Fibroblast of skin of scalp (primary cell): ENCODE results near the gene LARP7. TPM values are rescaled to one million over a fixed set of nuclear protein-coding genes. Genes with fewer than 3 reads are reported as not detected.
"Not testable (repeated sequence)": the region's sequence is repeated elsewhere in the genome, so short reads cannot be mapped to it uniquely, and the experiment has no call there.

Experiments used
- DNase-seq: peaks from one replicate; pipeline ENCODE4 v3.0.0-alpha.2; 2013
- polyA plus RNA-seq, 2 experiments: library from polyadenylated mRNA; unstranded; fragments of 120-200 nt; gene quantifications; one replicate each; pipeline ENCODE4 v1.2.1, GENCODE V29; 2013; ENCODE audit not compliant: insufficient read length in 2 of 2

The LARP7 gene
- polyA plus RNA-seq (2013, experiment 1 of 2; ENCODE audit: insufficient read length) = 30.9 TPM
- polyA plus RNA-seq (2013, experiment 2 of 2; ENCODE audit: insufficient read length) = 39.9 TPM

DNA sequence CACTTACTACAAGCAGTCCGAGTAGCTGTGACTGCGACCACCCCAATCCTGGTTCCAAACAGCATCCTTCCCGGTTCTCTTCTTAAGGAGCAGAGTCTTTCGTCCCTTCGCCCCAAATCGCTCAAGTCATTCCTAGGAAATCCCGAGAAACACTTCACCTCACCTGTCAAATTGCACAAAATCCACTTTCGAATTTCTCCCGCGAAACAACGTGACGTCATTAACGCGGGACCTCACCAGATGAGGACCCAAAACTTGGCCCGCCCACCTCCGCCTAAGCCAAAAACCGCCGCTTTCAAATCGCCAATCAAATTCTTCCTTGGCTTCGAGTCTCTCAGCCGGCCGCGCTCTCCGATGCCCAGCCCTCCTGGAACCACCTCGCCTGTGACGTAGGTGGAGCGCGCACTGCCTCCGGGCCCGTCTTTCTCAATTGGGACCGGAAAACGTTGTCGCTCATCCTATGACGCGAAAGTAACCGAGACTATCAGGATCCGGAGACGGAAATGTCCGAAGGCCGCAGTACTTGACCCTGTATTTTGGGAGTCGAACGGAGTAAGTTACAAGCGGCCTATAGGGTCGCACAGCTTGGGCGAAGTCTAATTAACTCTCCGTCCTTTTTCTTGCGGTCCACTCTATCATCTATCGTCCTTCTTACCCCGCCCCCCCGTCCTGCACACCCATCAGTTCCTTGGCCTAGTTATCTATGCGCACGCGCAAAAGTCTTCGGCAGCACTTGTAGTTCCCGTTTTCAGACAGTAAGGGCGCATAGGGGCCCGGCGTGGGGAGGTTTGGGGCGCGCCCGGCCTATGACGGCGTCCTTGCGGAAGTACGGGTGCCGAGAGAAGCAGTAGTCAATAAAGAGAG is at the start of gene LARP7, which contains the start of gene ZGRF1:
Gene LARP7 (plus strand): TSS at position 456 of the 864 bp plus-strand sequence. CDS start 7,527 bp downstream, outside the sequence.
Gene ZGRF1 (minus strand): TSS at position 222 of the 864 bp plus-strand sequence. CDS start 3,733 bp downstream, outside the sequence.
- peak; percentile 100 for DNase-seq

DNA sequence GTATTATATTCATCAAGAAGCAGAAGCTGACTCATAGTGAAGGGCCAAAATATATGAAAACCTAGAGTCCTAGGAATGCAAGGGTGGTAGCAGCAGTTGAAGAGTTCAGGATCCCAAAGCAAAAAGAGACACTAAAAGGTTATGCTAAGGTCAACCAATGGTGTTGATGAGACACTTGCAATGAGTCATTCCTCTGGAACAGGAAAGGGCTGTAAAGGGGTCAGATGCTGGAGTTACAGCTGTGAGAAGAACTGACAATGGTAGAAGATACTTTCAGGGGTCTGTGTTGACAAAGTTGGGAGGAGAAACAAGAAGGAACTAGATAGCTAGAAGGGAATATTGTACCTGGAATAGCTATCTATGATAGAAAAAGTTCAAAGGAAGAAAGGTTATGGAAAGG is 47.7 kb upstream of the LARP7 start:
- peak; percentile 31 for DNase-seq

DNA sequence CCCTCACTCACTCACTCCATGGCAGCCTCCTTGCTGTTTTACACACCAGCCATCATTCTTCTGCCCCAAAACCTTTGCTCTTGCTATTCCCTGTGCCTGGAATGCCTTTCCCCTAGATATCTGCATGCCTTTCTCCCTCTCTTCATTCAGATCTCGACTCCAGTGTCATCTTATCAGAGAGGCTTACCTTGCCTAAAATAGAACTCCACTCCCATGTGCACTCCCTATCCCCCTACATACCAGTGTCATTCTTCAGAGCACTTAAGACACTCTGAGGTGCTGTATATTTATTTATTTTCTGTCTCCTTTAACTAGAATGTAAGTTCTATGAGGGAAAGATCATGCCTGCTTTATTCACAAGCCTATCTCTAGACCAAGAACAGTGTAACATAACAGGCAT is 45.4 kb upstream of the LARP7 start:
- no peak for DNase-seq

DNA sequence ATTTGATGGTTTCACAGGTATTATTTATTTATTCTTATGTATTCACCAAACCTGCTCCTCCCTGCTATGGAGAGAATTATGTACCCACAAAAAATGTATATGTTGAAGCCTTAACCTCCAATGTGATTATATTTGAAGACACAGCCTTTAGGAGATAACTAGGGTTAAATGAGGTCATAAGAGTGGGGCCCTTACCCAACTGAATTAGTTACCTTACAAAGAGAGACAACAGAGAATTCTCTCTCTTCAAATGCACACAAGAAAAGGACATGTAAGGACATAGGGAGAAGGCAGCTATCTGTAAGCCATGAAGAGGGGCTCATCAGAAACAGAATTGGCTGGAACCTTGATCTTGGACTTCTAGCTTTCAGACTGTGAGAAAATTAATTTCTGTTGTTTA is 44.2 kb upstream of the LARP7 start:
- DNase-seq = no peak

DNA sequence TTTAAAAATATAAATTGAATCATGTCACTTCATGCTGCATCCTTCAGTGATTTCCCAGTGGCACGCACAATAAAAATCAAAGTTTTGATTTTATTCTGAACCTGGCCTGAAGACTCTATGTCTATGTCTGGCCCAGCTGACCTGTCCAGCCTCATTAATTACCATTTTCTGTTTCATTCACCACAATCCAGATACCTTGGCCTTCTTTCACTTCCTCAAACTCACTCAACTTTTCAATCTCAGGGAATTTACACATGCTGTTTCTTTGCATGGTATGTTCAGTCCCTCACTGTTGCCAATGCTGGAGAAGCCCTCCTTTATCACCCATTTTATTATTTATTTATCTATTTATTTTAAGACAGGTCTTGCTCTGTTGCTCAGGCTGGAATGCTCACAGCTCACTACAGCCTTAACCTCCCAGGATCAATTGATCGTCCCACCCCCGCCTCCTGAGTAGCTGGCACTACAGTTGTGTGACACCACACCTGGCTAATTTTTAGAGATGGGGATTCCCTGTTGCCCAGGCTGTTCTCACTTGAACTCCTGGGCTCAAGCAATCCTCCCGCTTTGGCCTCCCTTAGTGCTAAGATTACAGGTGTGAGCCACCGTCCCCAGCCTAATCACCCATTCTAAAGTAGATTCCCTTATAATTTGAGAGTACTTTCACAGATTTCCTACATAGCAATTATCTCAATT is 43.4 kb upstream of the LARP7 start:
- DNase-seq = no peak

DNA sequence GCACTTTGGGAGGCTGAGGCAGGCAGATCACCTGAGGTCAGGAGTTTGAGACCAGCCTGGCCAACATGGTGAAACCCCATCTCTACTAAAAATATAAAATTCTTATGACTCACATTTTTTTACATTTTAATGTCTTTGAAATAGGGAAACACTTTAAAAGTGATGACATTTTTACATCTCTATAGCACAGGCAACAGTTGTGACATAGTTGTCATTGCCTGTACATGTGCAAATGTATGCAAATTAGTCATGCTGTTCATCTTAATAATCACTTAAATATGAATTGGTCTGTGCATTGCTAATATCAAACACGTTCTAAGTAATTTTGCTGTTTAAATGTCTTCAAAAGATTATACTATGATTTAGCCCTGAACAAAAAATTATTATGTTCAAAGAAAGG is 42.0 kb upstream of the LARP7 start:
- DNase-seq = no peak

DNA sequence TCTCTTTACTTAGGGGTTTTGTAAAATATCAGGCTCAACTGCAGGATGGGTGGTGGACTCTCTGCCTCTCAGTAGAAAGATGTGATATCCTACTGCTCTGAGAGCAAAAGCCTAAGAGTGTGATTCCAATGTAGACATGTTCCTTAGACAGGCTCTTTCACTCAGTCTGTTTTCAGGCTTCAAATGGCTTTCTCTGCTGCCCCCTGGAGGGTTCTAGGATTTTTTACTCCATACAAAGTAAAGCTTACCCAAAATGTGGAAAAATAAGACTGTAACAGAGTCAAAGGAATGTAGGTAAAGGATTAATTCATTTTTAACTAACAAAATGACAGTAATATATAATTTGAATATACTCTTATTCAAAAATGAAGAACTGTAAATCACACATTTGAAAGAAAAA is 32.4 kb upstream of the LARP7 start:
- peak; percentile 59 for DNase-seq

DNA sequence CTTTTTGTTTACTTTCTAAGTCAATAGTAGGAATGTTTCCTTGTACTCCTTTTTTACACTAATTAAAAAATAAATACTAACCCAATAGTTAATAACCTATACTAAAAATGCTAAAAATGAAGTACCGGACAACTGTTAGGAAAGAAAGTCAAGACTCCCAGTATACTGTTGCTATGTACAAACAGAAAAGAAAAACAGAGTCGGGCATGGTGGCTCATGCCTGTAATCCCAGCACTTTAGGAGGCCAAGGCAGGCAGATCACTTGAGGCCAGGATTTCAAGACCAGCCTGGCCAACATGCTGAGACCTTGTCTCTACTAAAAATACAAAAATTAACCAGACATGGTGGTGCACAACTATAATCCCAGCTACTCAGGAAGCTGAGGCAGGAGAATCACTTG is 24.1 kb upstream of the LARP7 start:
- DNase-seq = not testable (repeated sequence)

DNA sequence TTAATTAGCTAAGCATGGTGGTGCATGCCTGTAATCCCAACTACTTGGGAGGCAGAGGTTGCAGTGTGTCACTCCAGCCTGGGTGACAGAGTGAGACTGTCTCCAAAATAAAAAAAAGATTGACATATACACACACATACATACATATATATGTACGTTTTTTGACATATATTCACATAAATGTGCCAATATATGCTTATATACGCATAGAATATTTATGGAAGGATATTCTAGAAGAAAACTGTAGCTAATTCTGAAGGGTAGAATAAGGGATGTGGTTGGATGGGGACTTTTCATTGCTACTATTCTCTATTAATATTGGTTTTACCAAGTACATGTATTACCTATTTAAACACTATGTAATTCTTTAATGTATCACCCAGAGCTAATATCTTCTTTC is 20.0 kb upstream of the LARP7 start:
- DNase-seq = no peak

DNA sequence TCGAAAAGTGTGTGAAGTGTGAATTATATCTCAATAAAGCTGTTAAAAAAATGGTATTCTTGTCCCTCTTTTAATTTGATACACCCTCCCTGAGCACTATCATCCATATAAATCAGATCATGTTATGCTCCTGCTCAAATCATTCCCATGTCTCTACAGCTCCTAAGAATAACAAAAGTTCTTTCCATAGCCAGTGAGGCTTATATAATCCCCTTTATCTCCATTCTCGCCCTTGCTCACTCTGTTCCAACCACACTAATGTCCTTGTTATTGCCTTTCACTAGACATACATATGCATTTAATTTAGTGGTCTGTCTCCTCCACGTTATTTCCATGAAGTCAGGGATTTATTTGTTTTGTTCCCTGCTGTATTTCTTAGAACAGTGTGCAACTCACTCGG is 10.7 kb upstream of the LARP7 start:
- DNase-seq = no peak

DNA sequence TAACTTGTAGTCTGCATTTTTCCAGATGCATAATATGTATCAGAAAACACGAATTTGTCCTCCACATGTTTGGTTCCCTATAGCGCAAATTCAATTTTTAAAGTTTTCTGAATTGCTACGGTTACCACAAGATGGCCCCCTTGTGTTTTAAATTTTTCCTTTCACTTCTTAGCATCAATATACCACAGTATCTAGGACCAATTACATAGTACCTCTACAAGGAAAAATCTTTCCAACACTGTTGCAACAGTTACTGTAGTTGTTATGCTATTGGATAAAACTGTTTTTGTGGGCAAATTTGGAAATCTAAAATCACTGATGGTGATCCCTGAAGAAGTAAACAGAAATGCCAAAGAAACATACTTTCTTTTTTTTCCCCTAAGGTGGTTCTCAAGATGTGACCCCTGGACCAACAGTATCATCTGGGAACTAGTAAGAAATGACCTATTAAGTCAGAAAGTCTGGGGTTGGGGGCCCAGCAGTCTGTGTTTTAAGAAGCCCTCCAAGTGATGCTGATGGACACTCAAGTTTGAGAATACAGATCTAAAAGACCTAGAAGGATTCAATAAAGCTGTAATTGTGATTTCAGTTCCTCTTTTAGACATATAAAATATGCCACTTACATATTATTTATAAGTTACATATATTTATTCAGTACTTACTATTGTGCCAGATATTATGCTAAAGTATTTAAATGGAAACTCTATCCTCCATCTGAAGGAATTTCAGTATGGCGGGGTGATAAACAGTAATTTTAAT is 3.3 kb upstream of the LARP7 start:
- DNase-seq = peak; percentile 38

DNA sequence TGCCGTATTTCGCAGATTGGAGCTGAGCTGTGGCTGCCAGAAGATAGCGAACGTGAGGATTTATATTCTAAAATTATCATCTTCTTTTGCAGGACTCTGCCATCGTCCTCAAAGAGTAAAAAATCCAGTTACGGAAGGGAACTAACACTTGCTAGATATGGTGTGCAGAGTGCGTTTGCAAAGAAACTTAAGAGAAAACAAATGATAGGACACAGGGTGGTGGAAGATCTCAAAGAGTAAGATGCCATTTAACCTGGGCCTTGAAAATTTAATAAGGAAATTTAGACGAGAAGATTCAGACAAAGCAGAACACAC is 566 bp downstream of the LARP7 start:
- DNase-seq = no peak

DNA sequence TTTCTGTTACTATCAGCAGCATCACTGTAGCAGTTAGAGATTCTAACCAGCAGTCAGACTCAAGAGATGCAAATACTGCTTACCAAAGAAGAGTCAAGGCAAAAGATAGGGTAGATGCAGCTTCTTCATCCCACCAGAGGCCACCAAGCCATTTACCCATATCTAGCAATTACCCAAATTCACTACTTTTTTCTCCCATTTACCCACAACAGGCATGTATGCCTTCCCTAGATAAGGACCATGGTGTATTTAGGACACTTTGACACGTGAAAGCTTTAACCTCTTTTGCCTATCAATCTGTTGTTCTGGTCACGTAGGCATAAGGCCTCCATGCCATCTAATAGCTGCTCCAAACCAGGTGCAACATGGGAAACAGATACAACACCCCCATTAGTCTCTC is 5.6 kb downstream of the LARP7 start:
- no peak for DNase-seq

DNA sequence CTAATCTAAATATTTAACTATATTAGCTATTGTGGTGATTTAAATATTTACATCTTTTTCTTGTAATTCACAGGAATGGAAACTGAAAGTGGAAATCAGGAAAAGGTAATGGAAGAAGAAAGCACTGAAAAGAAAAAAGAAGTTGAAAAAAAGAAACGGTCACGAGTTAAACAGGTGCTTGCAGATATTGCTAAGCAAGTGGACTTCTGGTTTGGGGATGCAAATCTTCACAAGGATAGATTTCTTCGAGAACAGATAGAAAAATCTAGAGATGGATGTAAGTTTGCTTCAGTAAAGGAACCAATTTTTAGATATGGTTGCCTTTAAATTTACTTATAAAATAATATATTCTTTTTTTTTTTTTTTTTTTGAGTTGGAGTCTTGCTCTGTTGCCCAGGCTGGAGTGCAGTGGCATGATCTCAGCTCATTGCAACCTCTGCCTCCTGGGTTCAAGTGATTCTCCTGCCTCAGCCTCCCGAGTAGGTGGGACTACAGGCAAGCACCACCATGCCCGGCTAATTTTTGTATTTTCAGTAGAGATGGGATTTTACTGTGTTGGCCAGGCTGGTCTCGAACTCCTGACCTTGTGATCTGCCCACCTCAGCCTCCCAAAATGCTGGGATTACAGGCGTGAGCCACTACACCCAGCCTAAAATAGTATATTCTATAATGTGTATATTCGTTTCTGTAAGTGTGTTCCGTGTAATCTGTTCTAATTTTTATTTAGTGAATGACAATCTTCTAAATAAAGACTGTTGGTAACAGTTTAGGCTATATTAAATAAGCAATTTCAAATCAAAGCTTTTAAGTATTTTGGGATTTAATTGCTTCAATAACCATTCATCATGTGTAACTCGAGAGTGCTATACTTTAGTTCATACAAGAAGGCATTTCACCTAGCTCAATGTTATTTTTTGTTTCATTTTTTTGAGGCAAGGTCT is 7.9 kb downstream of the LARP7 start:
- DNase-seq = not testable (repeated sequence)

DNA sequence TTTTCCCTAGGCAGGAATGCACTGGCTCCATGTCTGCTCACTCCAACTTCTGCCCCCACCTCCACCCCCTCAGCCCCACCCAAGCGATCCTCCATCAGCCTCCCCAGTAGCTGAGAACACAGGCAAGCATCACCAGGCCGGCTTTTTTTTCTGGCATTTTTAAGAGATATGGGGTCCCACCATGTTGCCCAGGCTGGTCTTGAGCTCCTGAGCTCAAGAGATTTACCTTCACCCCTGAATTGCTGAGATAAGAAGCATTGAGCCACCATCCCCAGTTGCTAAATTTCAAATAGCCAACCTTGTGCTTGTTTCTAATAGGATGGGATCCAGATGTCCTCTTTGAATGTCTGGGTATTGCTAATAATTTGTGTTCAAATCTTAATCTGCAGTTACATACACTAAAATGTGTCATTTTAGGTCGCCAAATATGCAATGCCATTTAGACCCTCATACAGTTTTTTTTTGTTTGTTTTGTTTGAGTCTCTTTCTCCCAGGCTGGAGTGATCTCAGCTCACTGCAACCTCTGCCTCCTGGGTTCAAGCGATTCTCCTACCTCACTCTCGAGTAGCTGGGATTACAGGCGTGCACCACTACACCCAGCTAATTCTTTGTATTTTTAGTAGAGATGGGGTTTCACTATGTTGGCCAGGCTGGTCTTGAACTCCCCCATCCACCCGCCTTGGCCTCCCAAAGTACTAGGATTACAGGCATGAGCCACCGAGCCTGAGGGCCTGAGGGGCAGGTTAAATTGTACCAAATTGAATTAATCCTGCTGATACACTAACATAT is 8.8 kb downstream of the LARP7 start:
- no peak for DNase-seq

DNA sequence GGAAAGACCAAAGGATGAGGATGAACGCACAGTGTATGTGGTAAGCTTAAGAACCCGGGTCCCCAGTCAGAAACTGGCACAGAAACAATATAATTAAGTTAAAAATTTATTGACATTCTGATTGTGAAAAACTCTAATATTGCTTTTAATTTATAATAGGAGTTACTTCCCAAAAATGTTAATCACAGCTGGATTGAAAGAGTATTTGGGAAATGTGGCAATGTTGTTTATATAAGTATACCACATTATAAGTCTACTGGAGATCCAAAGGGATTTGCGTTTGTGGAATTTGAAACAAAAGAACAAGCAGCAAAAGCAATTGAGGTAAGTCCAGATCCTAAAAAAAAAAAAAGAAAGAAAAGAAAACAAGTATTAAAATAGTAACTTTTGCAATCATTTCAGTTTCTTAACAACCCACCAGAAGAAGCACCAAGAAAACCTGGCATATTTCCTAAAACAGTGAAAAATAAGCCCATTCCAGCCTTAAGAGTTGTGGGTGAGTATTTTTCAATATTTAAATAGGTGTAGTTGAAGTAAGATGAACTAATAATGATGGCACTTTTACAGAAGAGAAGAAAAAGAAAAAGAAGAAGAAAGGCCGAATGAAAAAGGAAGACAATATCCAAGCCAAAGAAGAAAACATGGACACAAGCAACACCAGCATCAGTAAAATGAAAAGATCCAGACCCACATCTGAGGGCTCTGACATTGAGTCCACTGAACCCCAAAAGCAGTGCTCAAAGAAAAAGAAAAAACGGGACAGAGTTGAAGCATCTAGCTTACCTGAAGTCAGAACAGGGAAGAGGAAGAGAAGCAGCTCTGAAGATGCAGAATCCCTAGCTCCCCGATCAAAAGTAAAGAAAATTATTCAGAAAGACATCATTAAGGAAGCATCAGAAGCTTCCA is 9.9 kb downstream of the LARP7 start:
- no peak for DNase-seq

DNA sequence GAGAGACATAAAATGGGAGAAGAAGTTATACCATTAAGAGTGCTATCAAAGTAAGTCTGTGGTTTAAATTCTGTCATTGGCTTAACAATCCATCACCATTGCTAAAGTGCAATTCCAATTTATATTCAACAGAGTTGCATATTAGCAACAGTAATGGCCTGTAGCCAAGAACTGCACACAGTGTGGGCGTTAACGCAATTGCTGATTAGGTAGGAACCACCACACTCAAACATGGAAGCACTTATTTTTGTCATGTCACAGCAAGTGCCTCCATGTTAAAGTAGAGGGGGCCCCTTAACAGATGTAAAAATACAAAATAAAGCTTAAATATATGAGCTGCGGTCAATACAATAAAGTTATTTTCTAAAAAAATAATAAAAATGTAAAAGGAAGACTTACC is 10.8 kb downstream of the LARP7 start:
- no peak for DNase-seq

DNA sequence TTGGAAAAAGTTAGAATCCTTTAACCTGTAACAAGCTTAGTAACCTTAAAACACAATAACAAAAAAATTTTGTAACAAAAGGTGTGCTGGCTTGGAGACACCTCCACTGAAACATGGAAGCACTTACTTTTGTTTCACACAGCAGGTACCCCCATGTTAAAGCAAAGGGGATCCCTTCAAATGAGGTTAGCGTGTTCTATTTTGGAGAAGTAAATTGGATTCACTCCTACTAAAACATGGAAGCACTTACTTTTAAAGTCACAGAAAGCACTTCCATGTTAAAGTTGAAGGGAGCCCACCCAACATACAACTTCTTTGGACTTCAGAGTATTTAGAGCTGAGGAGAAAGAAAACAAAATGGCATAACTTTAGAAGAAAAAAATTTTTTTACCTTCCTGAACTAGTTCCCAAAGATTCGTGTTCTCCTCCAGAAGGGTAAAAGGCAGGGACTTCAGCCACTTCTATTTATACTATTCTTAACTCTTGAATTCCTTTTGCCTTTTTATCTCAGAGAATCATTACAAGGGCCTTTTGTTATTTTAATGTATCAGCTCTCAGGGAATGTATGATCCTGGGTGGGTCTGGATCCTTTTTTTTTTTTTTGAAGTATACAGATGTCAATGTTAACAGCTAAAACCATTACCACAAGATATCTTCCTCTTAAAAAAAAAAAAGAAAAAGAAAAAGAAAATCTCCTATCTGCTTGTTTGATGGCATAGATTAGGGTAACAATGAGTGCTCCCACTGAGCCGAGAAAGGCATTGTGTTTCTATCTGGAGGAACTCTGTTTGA is 11.5 kb downstream of the LARP7 start:
- peak; percentile 21 for DNase-seq

DNA sequence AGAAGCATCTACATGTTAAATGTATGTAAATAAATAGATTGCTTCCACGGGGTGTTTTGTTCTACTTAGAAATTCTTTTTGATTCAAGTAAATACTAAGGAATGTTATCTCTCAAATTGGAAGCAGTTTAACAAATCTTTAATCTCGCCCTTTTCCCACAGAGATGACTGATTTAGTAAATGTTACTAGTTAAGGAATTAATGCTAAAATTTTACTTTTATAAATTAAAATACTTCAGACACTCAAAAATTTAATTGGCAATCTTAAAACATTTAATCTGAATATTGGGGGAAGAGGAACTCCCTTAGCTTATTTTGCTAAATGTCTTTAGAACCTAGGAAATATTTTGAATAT is 12.1 kb downstream of the LARP7 start:
- no peak for DNase-seq
